A673 (cell line): Measurements from ENCODE around the gene MARCO. TPM values are rescaled to one million over a fixed set of nuclear protein-coding genes. Genes with fewer than 3 reads are reported as not detected.

ENCODE experiments used
- BruUV-seq: library from RNA; stranded (reverse); fragments of 400-500 nt; replicated peaks from 2 replicates; lab custom pipeline; 2021; lab: Mats Ljungman, UMichigan
- CTCF ChIA-PET: fragments of 300-600 bp; sonication (Branson Sonifier 250); formaldehyde crosslinking; loops from one replicate; lab custom pipeline; 2022; ENCODE audit warnings: antibody characterized with exemption; lab: Charles Lee
- POLR2A ChIA-PET: fragments of 300-600 bp; sonication (Branson Sonifier 250); formaldehyde crosslinking; loops from one replicate; lab custom pipeline; 2022; ENCODE audit warnings: antibody characterized with exemption; ENCODE audit not compliant: low non-redundant PET; lab: Charles Lee
- DNase-seq: peaks from one replicate; pipeline ENCODE4 v3.0.0-alpha.2; 2015; ENCODE audit warnings: low spot score
- H3K27ac ChIP-seq: fragments of 200-600 bp; sonication (generic); 2 replicates; pipeline ENCODE4 v1.5.1; 2016; ENCODE audit warnings: mixed run types, low read depth, mild to moderate bottlenecking, mixed read lengths, antibody characterized with exemption, low read length; ENCODE audit not compliant: poor library complexity, severe bottlenecking
- H3K27me3 ChIP-seq: fragments of 200-600 bp; sonication (generic); replicated peaks from 2 replicates; pipeline ENCODE4 v1.6.1; 2017; ENCODE audit warnings: mixed run types, low read depth, mild to moderate bottlenecking, mixed read lengths, antibody characterized with exemption, low read length; ENCODE audit not compliant: insufficient read depth, poor library complexity
- H3K36me3 ChIP-seq: fragments of 200-600 bp; sonication (generic); 2 replicates; pipeline ENCODE4 v1.6.1; 2016; ENCODE audit warnings: mixed run types, mild to moderate bottlenecking, mixed read lengths, antibody characterized with exemption, low read length; ENCODE audit not compliant: insufficient read depth, poor library complexity, severe bottlenecking
- H3K4me1 ChIP-seq: fragments of 200-600 bp; sonication (generic); 2 replicates; pipeline ENCODE4 v1.6.1; 2017; ENCODE audit warnings: mixed run types, mild to moderate bottlenecking, mixed read lengths, antibody characterized with exemption, low read length; ENCODE audit not compliant: insufficient read depth, poor library complexity, severe bottlenecking
- H3K4me3 ChIP-seq: fragments of 200-600 bp; sonication (generic); 2 replicates; pipeline ENCODE4 v1.5.1; 2016; ENCODE audit warnings: low read depth, mixed run types, mild to moderate bottlenecking, mixed read lengths, low read length; ENCODE audit not compliant: poor library complexity, severe bottlenecking
- H3K9me3 ChIP-seq: fragments of 200-600 bp; sonication (generic); 2 replicates; pipeline ENCODE4 v1.6.1; 2016; ENCODE audit warnings: mixed run types, low read depth, mild to moderate bottlenecking, mixed read lengths, antibody characterized with exemption, low read length; ENCODE audit not compliant: poor library complexity, severe bottlenecking
- CTCF ChIP-seq: fragments of 300-800, 200-600 bp; sonication (generic); conservative IDR thresholded peaks from 2 replicates; pipeline ENCODE4 v1.5.1; 2017; ENCODE audit warnings: low read depth, mild to moderate bottlenecking, antibody characterized with exemption, low read length, moderate library complexity, mixed read lengths
- EZH2 ChIP-seq: fragments of 200-600 bp; sonication (generic); IDR thresholded peaks from 2 replicates; pipeline ENCODE4 v1.6.1; 2017; ENCODE audit warnings: borderline replicate concordance, low read depth, mild to moderate bottlenecking, mixed read lengths, antibody characterized with exemption, low read length; ENCODE audit not compliant: poor library complexity, severe bottlenecking
- intact Hi-C: fragments of 100-400 bp; cut with micrococcal nuclease; formaldehyde crosslinking; loops from one replicate; pipeline ENCODE4 v1.10.0; 2022; ENCODE audit not compliant: unreplicated experiment
- total RNA-seq: library from RNA; stranded (reverse); gene quantifications from 2 replicates; pipeline ENCODE4 v1.2.3, GENCODE V29; 2021

Gene MARCO
- total RNA-seq, 1 experiment from 2014 or later: not detected

- Histone ChIP-seq H3K36me3 (no peaks in the 10 kb centered on the region), H3K9me3 (no peaks in the 10 kb centered on the region), H3K27ac (no peak overlapping the region), H3K27me3 (peaks cover 36% of the 10 kb centered on the region), H3K4me1 (peaks cover 11% of the 10 kb centered on the region), H3K4me3 (no peak overlapping the region)
- BruUV-seq: no TSS peak
- intact Hi-C loops: loop anchor here (5.0 kb wide), 2 partner anchors 160 to 280 kb away; no protein-coding TSS in a partner anchor
- no peak for DNase-seq
- POLR2A ChIA-PET: no interaction called here
- no peak for TF ChIP-seq CTCF
- no peak for TF ChIP-seq EZH2
- CTCF ChIA-PET: no interaction called here
Observed at GRCh38 chr2:119011910-119012209, 69.9 kb downstream of the MARCO start.

- no peak for DNase-seq
- Histone ChIP-seq H3K4me1 (peaks cover 11% of the 10 kb centered on the region), H3K36me3 (no peaks in the 10 kb centered on the region), H3K27me3 (peaks cover 35% of the 10 kb centered on the region), H3K27ac (no peak overlapping the region), H3K9me3 (no peaks in the 10 kb centered on the region), H3K4me3 (no peak overlapping the region)
- BruUV-seq: no TSS peak
- intact Hi-C loops: loop anchor here (5.0 kb wide), 2 partner anchors 160 to 280 kb away; no protein-coding TSS in a partner anchor
- CTCF ChIA-PET: no interaction called here
- POLR2A ChIA-PET: no interaction called here
- TF ChIP-seq EZH2 (no peak), CTCF (no peak)
Observed at GRCh38 chr2:119012345-119013301, 70.6 kb downstream of the MARCO start.

- BruUV-seq: no TSS peak
- H3K4me1 ChIP-seq: peaks cover 11% of the 10 kb centered on the region
- H3K27ac ChIP-seq: no peak overlapping the region
- ChIA-PET POLR2A (no interaction called here), CTCF (no interaction called here)
- H3K9me3 ChIP-seq: no peaks in the 10 kb centered on the region
- no peak overlapping the region for H3K4me3 ChIP-seq
- H3K36me3 ChIP-seq: no peaks in the 10 kb centered on the region
- H3K27me3 ChIP-seq: peaks cover 34% of the 10 kb centered on the region
- no peak for TF ChIP-seq EZH2
- DNase-seq: no peak
- intact Hi-C loops: loop anchor here (5.0 kb wide), 2 partner anchors 159 to 279 kb away; no protein-coding TSS in a partner anchor
Observed at GRCh38 chr2:119013671-119014070, 71.7 kb downstream of the MARCO start.
